Natural killer cell (primary cell): ENCODE data around the gene TUBGCP4. TPM values are rescaled to one million over a fixed set of nuclear protein-coding genes. Genes with fewer than 3 reads are reported as not detected.

Source experiments
- ATAC-seq, 3 donors: fragments of 150-1000 bp in 2 of 3; fragments of 200-7000 bp in 1 of 3; cut with Tn5 transposase; 1 replicate in 1 of 3; 2 replicates in 2 of 3; pipeline ENCODE4 v1.10.0; 2021; ENCODE audit warnings: mild to moderate bottlenecking in 2 of 3, moderate library complexity in 2 of 3
- DNase-seq, 2 donors: peaks; one replicate each; pipeline versions ENCODE4 v3.0.0 to v3.0.0-alpha.2; 2013 to 2021; ENCODE audit warnings: mixed read lengths in 1 of 2
- H3K27ac ChIP-seq: one replicate; pipeline ENCODE4 v1.5.1; 2013; ENCODE audit warnings: mild to moderate bottlenecking, low read length
- H3K27me3 ChIP-seq: one replicate; pipeline ENCODE4 v1.6.1; 2013; ENCODE audit warnings: low read length; ENCODE audit not compliant: control insufficient read depth, insufficient read depth
- H3K36me3 ChIP-seq: one replicate; pipeline ENCODE4 v1.6.1; 2013; ENCODE audit warnings: low read length; ENCODE audit not compliant: control insufficient read depth, insufficient read depth
- H3K4me1 ChIP-seq: one replicate; pipeline ENCODE4 v1.6.1; 2013; ENCODE audit warnings: low read length; ENCODE audit not compliant: control insufficient read depth, insufficient read depth
- H3K4me3 ChIP-seq: one replicate; pipeline ENCODE4 v1.5.1; 2013; ENCODE audit warnings: low read length
- H3K9me3 ChIP-seq: one replicate; pipeline ENCODE4 v1.6.1; 2013; ENCODE audit warnings: low read length; ENCODE audit not compliant: control insufficient read depth, insufficient read depth
- H3K27ac Mint-ChIP-seq, 2 donors: one replicate each; pipeline ENCODE4 v1.8.0; 2022; ENCODE audit warnings: mild to moderate bottlenecking in 2 of 2, mixed read lengths in 2 of 2, moderate library complexity in 1 of 2
- H3K27me3 Mint-ChIP-seq, 2 donors: one replicate each; pipeline ENCODE4 v1.8.0; 2022; ENCODE audit warnings: low read depth in 2 of 2, mixed read lengths in 2 of 2
- H3K36me3 Mint-ChIP-seq: one replicate; pipeline ENCODE4 v1.8.0; 2022; ENCODE audit warnings: mixed read lengths
- H3K4me1 Mint-ChIP-seq, 2 donors: one replicate each; pipeline ENCODE4 v1.8.0; 2022; ENCODE audit warnings: mixed read lengths in 2 of 2
- H3K4me3 Mint-ChIP-seq: one replicate; pipeline ENCODE4 v1.8.0; 2022; ENCODE audit warnings: mild to moderate bottlenecking, moderate library complexity, mixed read lengths
- H3K9me3 Mint-ChIP-seq, 2 donors: one replicate each; pipeline ENCODE4 v1.8.0; 2022; ENCODE audit warnings: mixed read lengths in 2 of 2
- CTCF ChIP-seq: fragments of 200-600 bp; IDR thresholded peaks from one replicate; pipeline ENCODE4 v1.8.0; 2022; ENCODE audit warnings: antibody characterized with exemption
- WGBS: methylation state at CpG from one replicate; pipeline ENCODE4 v1.1.7; 2013; ENCODE audit warnings: missing lambda C conversion rate; ENCODE audit not compliant: insufficient coverage; 5-methylcytosine and 5-hydroxymethylcytosine counted together
- intact Hi-C: fragments of 100-400 bp; cut with micrococcal nuclease; formaldehyde crosslinking; loops from one replicate; pipeline ENCODE4 v1.14.2; 2022
- total RNA-seq, 4 donors: library from RNA; stranded (reverse); fragments of 120-200 nt in 1 of 4; gene quantifications; one replicate each; pipeline versions ENCODE4 v1.2.3 to v1.2.4, GENCODE V29; 2013 to 2022

TUBGCP4 gene
- total RNA-seq, 3 donors from 2014 or later (not counting 1 experiment from before 2014, with no cell fraction given): 12.0 to 17.5 (median 15.1) TPM

DNA sequence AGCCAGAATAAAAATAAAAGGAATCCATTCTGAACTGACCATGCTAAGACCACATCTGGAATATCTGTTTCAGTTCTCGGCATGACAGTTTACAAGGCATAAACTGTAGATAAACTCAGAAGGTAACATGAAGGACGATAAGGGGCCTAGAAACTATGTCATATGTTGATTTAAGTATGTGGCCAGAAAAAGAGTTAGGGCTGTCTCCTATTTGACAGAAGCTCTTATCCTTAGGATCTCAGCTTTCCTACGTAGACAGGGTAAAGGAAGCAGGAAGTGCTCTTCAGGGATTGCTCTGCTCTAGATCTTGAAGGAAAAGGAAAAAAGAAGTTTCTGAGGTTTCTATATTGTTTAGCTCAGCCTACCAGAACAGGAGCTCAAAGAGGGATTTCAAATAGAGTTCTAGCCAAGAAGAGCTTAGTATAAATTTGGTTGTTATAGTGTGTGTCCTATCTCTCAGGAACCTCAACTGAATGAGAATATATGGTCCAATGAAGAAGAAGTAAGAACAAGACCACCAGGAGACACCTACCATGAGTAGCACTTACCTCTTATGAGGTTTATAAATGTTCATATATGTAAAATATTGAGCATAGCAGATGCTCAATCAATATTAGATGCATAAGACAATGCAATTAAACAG lies 62.9 kb downstream of the TUBGCP4 start:
- H3K36me3 Mint-ChIP-seq: peaks cover 12% of the 10 kb centered on the region
- H3K9me3 ChIP-seq: no peaks in the 10 kb centered on the region
- WGBS: 96% methylated on average over 3 of the region's 3 CpGs
- no peak overlapping the region for H3K4me3 ChIP-seq
- H3K27me3 Mint-ChIP-seq: no peaks in the 10 kb centered on the region
- no peaks in the 10 kb centered on the region for H3K4me1 ChIP-seq
- TF ChIP-seq CTCF: no peak
- no peaks in the 10 kb centered on the region for H3K4me1 Mint-ChIP-seq
- no peaks in the 10 kb centered on the region for H3K9me3 Mint-ChIP-seq
- peaks cover 29% of the 10 kb centered on the region for H3K36me3 ChIP-seq
- intact Hi-C loops: no loop called here
- no peak overlapping the region for H3K27ac ChIP-seq
- no peak for ATAC-seq
- H3K27me3 ChIP-seq: no peaks in the 10 kb centered on the region
- no peak overlapping the region for H3K27ac Mint-ChIP-seq
- H3K4me3 Mint-ChIP-seq: no peak overlapping the region
- DNase-seq: no peak

DNA sequence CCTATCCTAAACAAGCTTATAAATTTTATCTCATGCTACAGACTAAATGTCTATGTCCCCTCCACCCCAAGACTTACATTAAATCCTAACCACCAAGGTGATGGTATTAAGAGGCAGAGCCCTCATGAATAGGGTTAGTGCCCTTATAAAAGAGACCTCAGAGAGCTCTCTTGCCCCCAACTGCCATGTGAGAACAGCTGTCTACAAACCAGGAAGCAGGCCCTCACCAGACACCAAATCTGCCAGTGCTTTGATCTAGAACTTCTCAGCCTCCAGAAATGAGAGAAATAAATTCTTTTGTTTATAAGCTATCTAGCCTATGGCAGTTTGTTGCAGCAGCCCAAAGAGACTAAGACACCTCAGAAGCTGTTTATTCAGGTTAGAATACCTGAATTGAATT lies 63.5 kb downstream of the TUBGCP4 start:
- Mint-ChIP-seq H3K4me3 (no peak overlapping the region), H3K9me3 (no peaks in the 10 kb centered on the region), H3K36me3 (peaks cover 10% of the 10 kb centered on the region), H3K27me3 (no peaks in the 10 kb centered on the region), H3K27ac (no peak overlapping the region), H3K4me1 (no peaks in the 10 kb centered on the region)
- no peaks in the 10 kb centered on the region for H3K4me1 ChIP-seq
- ATAC-seq (no peak), DNase-seq (no peak)
- no peaks in the 10 kb centered on the region for H3K9me3 ChIP-seq
- TF ChIP-seq CTCF: no peak
- no peak overlapping the region for H3K4me3 ChIP-seq
- no peaks in the 10 kb centered on the region for H3K27me3 ChIP-seq
- no peak overlapping the region for H3K27ac ChIP-seq
- intact Hi-C loops: no loop called here
- peaks cover 34% of the 10 kb centered on the region for H3K36me3 ChIP-seq

- peaks cover 6% of the 10 kb centered on the region for H3K36me3 Mint-ChIP-seq
- no peak for DNase-seq
Observed at GRCh38 chr15:43436395-43436794, 65.5 kb downstream of the TUBGCP4 start.

More at GRCh38 chr15:43436395-43436794, 65.5 kb downstream of the TUBGCP4 start:
- TF ChIP-seq CTCF: no peak
- Histone ChIP-seq H3K36me3 (peaks cover 29% of the 10 kb centered on the region), H3K9me3 (no peaks in the 10 kb centered on the region), H3K27me3 (no peaks in the 10 kb centered on the region), H3K4me3 (no peak overlapping the region), H3K4me1 (no peaks in the 10 kb centered on the region), H3K27ac (no peak overlapping the region)
- Mint-ChIP-seq H3K9me3 (no peaks in the 10 kb centered on the region), H3K27ac (no peak overlapping the region), H3K4me1 (no peaks in the 10 kb centered on the region), H3K4me3 (no peak overlapping the region), H3K27me3 (no peaks in the 10 kb centered on the region)
- intact Hi-C loops: no loop called here
- ATAC-seq: no peak
- 93% methylated on average over 7 of the region's 7 CpGs for WGBS
